SH-SY5Y (cell line): ENCODE data around the gene TES.

ENCODE experiments used
- GATA2 ChIP-seq: IDR thresholded peaks from 2 replicates; pipeline ENCODE4 v1.6.1; 2011; ENCODE audit warnings: mild to moderate bottlenecking, low read depth, low read length
- GATA3 ChIP-seq: IDR thresholded peaks from 2 replicates; pipeline ENCODE4 v1.6.1; 2011; ENCODE audit warnings: low read depth, mild to moderate bottlenecking, low read length, moderate library complexity

DNA sequence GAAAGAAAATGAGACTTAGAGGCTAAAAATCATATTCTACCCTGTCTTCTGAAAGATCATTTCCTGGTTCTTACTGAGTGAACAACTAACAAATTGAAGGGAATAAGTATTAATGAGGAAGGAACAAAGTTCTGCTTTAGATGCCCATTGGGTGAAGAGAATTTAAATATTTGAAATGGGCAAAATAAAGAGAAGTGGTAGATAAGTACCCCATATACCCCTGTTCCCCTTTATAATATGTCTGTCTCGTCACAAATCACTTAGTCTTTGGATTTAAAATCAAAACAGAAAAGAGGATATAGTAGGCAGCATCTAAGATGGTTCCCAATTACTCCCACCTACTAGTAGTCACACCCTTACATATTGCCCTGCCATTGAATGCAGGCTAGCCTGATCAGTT, 13.2 kb downstream of the TES start:
- TF ChIP-seq GATA2 = no peak
- no peak for TF ChIP-seq GATA3
